LNCAP (cell line): ENCODE data around the gene GSDME.

Source experiments
- CTCF ChIP-seq: fragments of 450-650 bp; IDR thresholded peaks from 2 replicates; pipeline ENCODE4 v1.5.1; 2017; ENCODE audit warnings: mild to moderate bottlenecking

GSDME gene

GRCh38 chr7:24738577-24738976 lies 18.7 kb downstream of the GSDME start:
- TF ChIP-seq CTCF: no peak

GRCh38 chr7:24737281-24737680 lies 20.0 kb downstream of the GSDME start:
- no peak for TF ChIP-seq CTCF

- TF ChIP-seq CTCF: no peak
Observed at GRCh38 chr7:24734306-24734705, 23.0 kb downstream of the GSDME start.

GRCh38 chr7:24733414-24734060 lies 23.7 kb downstream of the GSDME start:
- TF ChIP-seq CTCF: no peak

- no peak for TF ChIP-seq CTCF
Observed at GRCh38 chr7:24732646-24733413, 24.4 kb downstream of the GSDME start.

- no peak for TF ChIP-seq CTCF
Observed at GRCh38 chr7:24731313-24731712, 26.0 kb downstream of the GSDME start.

- no peak for TF ChIP-seq CTCF
Observed at GRCh38 chr7:24730018-24730369, 27.3 kb downstream of the GSDME start.
